NCI-H2029 treated with DMSO at 0.1 percent for 48 hours (cell line): ENCODE results near the gene VPS37D.

ENCODE experiments used
- DNase-seq: peaks from one replicate; lab custom pipeline; 2025; lab: John Stamatoyannopoulos, UW

VPS37D gene

GRCh38 chr7:73680501-73680900 lies 12.9 kb downstream of the VPS37D start:
- no peak for DNase-seq

DNA sequence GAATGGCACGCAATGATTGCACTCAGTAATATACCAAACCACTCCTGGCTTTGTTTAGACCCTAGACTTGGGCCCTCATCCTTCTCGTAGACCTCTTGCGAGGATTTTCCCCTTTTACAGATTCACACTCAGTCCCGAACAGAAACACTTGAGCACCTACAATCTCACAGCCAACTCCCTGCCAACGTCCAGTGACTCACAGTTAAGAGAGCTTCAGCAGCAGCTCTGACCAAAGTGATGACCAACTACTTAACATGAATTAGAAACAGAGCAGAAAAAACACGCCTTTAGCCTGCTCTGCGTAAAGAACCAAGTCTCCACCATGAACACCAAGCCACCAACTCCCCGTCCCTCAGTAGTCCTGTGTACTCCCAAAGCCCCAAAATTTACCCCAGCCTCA lies 13.4 kb downstream of the VPS37D start:
- no peak for DNase-seq

DNA sequence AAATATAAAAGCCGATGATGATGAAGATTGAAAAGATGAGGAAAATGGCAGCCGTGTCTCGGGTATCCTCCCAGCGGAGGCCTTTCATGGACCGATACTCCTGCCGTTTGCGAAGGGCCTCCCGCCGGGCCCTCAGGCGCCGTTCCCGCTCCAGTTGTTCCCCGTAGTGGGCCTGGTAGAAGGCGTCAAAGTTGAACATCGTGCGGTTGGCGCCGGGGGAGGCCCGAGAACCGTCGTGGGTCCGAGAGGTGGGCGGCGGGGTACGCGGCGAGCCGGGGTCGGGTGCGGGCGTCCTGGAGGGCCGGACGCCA lies 15.1 kb downstream of the VPS37D start:
- DNase-seq, result no peak

DNA sequence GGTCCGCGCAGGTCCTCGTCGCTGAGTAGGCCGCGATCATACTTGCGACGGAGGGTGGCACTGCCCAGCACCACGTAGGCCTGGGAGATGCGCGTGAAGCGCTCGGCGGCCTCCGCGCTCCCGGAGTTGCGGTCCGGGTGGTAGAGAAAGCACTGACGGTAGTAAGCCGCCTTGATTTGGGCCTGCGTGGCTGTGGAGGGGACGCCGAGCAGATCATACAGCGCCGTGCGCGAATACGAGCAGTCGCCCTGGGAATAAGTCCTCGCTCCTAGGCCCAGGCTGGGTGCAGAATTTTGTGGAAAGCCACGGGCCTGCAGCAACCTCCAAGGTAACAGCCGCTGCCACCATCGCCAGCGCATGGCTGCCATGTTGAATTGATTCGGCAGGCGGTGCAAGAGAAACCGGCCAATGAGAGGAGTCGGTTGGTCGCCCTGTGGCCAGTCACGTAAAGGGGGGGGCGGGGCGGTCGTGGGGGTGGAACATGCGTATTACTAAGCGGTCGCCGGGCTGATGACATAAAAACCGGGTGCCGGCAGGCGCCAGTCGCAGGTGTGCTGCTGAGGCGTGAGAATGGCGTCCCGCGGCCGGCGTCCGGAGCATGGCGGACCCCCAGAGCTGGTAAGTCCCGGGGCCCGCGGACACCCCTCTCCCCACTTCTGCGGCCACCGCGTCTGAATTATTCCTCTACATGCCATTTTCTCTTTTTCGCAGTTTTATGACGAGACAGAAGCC lies 15.6 kb downstream of the VPS37D start, which contains the start of the genes BUD23 and DNAJC30:
Gene BUD23, plus strand, starts transcription at position 542 of the 732 bp plus-strand sequence. Its CDS starts 29 bp downstream, at position 571.
Gene DNAJC30, minus strand, starts transcription at position 398 of the 732 bp plus-strand sequence. Its CDS starts 30 bp downstream, at position 368.
- DNase-seq, result peak; percentile 67

GRCh38 chr7:73683788-73684693 lies 16.4 kb downstream of the VPS37D start:
- DNase-seq, result no peak

GRCh38 chr7:73685311-73685710 lies 17.7 kb downstream of the VPS37D start:
- no peak for DNase-seq

GRCh38 chr7:73688288-73688687 lies 20.7 kb downstream of the VPS37D start:
- DNase-seq, result no peak

- DNase-seq, result no peak
These were observed 23.0 kb downstream of the VPS37D start for GRCh38 chr7:73690646-73691045.

DNA sequence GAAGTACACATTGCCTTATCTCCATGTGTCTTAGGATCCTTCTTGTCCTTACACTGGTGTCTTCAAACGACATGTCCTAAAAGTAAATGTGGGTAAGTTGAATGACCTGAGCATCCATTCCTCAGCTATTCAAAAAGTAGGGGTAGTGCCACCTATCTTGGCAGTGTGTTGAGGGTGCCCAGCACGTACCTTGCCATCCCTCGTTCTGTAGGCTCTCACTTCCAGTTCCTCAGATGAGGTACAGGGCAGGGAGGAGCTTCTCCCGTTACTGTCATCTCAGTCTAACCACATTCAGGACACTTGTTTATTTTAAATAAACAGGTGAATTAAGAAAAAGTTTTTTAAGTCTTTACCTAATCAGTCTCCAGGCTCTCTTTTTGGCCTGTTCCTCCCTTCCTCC lies 28.7 kb downstream of the VPS37D start:
- DNase-seq, result no peak

DNA sequence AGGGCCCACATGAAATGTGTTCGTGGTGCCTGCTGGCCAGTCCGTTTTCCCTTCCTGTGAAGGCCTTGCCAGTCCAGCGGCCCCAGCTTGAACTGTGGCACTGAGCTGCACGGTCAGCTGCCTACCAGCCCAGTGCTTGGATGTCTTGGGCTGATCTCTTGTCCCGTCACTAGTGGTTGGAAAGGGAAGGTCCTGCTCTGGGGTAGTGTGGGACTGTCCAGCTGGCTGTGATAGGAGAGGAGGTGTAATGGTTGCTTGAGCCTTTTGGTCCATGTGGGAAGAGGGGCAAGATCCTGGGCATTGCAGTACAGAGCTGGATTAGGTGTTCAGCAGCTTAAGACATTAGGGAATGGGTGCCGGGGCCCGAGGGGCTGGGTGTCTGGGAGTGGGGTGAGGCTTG lies 30.8 kb downstream of the VPS37D start:
- no peak for DNase-seq

GRCh38 chr7:73699370-73700068 lies 31.9 kb downstream of the VPS37D start:
- DNase-seq, result no peak

DNA sequence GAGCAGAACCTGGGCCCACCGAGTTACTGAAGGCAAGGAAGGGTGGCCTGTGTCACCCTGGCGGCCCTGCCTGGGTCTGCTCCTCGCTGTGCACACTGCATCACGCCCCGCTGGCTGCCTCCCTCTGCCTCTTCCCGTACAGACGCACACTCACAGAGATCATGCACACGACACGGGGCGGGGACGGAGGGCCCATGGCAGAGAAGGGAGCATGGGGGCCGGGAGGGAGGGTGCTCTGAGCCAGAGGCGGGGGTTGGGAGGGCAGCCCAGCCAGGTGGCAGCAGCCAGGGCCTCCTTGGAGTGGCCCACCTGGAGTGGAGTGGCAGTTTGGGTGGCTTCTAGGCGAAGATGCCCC lies 32.4 kb downstream of the VPS37D start:
- no peak for DNase-seq

DNA sequence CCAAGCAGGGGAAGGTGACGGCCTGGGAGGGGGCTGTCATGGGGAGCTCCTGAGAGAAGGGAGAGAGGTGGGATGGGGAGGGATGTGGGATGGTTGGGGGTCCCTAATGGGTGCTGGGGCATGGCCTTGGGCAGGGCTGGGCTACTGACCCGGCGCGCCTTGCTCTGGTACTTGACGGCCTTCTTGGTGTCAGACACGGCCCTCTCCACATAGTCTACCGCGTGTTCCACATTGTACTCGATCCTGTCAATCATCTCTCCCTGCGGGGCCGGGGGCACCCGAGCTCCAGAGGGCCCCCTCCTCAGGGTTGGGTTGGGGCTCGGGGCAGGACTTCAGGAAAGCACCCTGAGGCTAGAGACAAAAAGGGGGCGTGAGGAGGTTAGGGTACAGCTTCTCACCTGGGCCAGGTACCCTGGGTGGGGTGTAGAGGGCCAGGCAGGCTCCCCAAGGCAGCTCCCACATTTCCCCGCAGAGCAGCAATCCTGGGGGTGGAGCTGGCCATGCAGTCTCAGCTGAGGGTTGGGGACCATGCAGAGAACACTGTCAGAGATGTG lies 33.0 kb downstream of the VPS37D start:
- DNase-seq, result no peak

- DNase-seq, result no peak
These were observed 33.8 kb downstream of the VPS37D start for GRCh38 chr7:73701357-73701995.

GRCh38 chr7:73702226-73702625 lies 34.6 kb downstream of the VPS37D start:
- DNase-seq, result no peak

- DNase-seq, result no peak
These were observed 35.0 kb downstream of the VPS37D start for GRCh38 chr7:73702665-73703064.

- no peak for DNase-seq
These were observed 35.6 kb downstream of the VPS37D start for GRCh38 chr7:73703225-73703624.

- DNase-seq, result no peak
These were observed 36.4 kb downstream of the VPS37D start for GRCh38 chr7:73703757-73704639.

- no peak for DNase-seq
These were observed 37.3 kb downstream of the VPS37D start for GRCh38 chr7:73704640-73705550.

DNA sequence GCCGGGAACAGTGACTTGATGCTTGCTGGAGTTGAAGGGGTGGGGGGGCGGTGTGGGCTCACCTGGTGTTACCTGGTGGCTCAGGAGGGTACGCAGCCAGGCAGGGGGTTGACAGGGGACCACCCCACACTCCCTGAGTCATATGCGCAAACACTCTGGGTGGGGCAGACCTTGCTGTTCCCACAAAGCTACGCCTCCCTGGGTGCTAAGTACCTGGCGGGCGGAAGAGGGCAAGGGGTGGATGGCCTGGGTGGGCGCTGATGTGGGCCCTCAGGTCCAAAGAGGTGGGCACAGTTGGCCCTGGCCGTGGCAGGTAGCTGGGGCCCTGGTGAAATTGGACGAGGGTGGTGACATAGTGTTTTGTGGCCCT lies 37.9 kb downstream of the VPS37D start:
- DNase-seq, result no peak
